D721Med (cell line): ENCODE measurements around the gene KLHL17.

Experiments
- DNase-seq: peaks from one replicate; pipeline ENCODE4 v3.0.0; 2011; ENCODE audit warnings: low spot score; ENCODE audit not compliant: insufficient read length
- FAIRE-seq: peaks from 2 replicates; lab custom pipeline; 2011; peaks lifted over from hg19 to GRCh38; lab: Jason Lieb, UNC
- TF ChIP-seq, protein P1 (sequence below): IDR thresholded peaks from 2 replicates; pipeline ENCODE4 v1.5.1; 2012; ENCODE audit warnings: mild to moderate bottlenecking, control low read depth; ENCODE audit not compliant: insufficient read depth; ENCODE audit errors: missing control alignments

KLHL17 gene

DNA sequence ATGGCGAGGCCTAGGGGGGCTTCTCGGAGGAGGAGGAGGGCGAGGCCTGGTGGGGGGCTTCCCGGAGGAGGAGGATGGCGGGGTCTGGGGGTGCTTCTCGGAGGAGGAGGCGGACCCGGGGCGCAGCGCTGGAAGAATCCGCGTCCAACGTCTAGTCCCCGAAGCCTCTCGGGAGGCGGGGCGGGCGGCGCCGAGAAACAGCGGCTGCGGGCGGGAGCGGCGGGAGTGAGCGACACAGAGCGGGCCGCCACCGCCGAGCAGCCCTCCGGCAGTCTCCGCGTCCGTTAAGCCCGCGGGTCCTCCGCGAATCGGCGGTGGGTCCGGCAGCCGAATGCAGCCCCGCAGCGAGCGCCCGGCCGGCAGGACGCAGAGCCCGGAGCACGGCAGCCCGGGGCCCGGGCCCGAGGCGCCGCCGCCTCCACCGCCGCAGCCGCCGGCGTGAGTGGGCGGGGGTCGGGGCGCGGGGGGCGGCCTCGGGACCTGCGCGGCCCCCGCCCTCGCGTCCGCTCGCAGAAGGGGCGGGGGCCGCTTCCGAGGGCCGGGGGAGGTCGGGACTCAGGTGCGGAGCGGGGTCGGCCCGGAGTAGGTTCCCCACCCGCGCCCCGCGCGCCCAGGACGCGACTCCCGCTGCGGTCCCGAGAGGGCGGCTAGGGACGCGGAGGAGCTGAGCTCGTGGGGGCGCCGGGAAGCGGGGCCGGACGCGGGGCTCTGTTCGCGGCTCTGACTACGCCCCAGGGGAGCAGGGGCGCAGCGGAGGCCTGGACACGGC is at the start of gene KLHL17:
KLHL17 (plus strand) TSS at position 222 of the 769 bp plus-strand sequence; CDS start at position 332, 110 bp downstream.
- FAIRE-seq (no peak), DNase-seq (peak; percentile 53)
- TF ChIP-seq, protein P1, sequence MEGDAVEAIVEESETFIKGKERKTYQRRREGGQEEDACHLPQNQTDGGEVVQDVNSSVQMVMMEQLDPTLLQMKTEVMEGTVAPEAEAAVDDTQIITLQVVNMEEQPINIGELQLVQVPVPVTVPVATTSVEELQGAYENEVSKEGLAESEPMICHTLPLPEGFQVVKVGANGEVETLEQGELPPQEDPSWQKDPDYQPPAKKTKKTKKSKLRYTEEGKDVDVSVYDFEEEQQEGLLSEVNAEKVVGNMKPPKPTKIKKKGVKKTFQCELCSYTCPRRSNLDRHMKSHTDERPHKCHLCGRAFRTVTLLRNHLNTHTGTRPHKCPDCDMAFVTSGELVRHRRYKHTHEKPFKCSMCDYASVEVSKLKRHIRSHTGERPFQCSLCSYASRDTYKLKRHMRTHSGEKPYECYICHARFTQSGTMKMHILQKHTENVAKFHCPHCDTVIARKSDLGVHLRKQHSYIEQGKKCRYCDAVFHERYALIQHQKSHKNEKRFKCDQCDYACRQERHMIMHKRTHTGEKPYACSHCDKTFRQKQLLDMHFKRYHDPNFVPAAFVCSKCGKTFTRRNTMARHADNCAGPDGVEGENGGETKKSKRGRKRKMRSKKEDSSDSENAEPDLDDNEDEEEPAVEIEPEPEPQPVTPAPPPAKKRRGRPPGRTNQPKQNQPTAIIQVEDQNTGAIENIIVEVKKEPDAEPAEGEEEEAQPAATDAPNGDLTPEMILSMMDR: no peak

DNA sequence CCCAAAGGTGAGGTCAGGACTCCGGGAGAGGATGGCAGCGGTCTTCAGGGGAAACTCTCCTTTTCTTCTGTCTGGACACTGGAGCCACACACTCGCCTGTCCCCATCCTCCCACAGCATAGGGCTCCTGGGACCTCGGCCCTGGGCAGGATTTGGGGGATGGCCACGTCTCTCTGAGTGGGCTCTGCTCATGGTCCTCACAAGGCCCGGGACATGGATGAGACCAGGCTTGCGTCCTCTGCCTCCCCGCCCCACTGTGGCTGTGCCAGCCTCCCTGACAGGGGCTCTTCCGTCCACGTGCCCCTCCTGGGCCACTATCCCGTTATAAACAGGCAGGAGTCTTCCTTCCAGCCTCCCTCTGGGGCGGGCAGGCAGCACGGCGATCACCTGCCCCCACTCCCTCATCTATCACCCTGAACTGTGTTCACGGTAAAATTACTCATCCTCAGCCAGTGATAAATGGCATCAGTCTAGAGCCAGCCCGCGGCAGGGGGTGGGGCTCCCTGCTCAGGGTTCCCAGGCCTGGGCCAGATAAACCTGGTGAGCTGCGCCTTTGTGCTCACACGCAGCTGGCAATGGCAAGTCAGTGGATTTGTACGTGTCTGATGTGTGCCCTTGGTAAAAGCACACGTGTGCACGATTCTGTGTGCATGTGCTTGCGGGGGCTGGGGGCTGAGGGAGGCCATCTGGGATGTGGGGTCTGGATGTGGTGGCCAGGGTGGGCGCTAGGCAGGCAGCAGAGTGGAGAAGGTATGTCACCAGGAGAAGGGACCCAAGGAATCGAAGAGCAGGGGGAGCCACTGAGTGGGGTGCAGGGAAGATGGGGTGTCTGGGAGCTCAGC is 49.3 kb upstream of the KLHL17 start:
- DNase-seq (peak; percentile 9), FAIRE-seq (no peak)
- TF ChIP-seq, protein P1: no peak

DNA sequence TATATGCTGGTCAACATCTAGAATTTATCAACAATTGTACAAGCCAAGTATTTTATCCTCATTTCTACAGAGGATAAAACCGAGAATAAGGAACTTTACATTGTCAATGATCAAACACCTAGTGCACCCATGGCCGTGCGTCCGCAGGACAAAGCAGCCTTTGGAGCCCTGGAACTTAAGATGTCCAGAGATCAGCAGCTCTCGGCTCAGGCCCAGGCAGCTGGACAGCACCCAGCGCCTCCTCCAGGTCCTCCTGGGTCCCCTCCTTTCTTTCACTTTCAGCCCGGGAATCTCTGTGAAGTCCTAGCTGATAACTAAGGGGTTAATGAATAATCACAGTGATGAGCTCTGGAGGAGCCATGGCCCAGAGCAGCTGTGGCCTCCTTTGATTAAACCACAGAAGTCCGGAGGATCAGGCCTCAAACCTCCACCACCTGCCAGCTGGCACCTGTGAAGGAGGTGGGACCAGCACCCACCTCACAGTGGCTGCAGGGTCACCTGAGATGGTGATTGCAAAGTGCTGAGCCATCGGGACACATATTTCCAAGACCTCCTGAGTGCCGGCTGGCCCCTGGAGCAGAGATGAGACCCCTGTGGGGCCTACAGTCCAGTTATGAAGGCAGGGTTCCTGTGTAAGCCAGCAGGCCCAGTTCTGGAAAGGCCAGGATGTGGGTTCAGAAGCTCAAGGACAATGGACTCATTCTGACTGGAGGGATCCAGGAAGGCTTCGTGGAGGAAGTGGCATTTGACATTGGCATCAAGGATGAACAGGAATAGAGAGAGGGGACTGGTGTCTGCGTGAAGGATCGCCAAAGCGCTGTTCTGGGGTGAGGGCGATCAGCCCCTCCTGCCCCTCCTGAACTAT is 48.3 kb upstream of the KLHL17 start:
- DNase-seq (peak; percentile 22), FAIRE-seq (no peak)
- TF ChIP-seq, protein P1: no peak

DNA sequence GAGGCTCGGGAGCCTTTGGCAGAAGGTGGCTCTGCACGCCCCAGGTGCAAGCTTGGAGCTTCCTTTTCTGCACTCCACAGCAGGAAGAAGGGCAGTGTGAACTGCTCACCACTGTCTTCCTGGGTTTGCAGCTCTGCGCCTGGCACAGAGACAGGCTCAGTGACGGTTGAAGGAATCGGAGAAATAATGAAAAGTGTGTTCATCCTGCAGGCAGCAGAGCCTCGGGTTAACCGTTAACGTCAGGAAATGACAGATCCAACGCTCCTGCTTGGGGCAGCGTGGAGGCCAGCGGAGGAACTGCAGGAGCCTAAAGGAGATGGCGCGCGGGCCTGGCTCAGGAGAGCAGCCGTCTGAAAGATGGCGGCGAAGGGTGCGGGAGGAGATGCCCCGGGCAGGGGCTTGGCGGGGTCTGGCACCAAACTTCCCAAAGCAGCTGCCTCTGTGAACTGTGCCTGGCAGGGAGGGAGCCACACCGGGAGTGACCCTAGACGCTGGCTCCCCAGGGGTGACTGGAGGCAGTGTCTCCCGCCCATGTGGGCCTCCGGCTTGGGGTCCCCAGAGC is 47.6 kb upstream of the KLHL17 start:
- FAIRE-seq (no peak), DNase-seq (no peak)

DNA sequence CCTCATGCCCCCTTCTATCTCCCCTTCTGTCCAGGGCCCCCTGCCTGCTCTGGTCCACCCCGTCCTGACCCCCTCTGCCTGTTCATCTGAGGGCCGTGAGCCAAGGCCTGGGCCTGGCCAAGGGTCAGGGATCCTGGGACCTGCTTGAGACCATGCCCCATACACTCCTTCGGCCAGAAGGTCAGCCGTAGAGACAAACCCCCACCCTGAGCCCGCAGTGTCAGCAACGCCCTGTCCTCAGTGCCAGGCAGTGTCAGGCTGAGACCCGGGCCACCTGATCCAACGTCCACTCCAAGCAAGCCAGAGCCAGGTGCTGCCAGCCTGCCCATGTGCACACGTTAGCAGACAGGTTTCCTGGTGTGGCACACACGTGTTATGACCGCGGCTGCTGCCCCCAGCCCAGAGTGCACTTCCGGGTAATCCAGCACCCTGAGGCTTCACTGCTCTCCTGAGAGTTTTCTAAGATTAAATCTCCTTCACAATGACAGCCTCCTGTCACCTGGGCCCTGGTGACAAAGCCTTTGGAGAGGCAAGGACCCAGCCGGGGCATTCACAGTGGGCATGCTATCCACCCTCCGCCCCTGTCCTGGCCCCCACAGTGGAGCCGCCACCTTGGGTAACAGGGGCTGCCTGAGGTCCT is 46.8 kb upstream of the KLHL17 start:
- DNase-seq (no peak), FAIRE-seq (no peak)
- TF ChIP-seq, protein P1: no peak

More for the DNA sequence above, 47.6 kb upstream of the KLHL17 start:
- TF ChIP-seq, protein P1: no peak

DNA sequence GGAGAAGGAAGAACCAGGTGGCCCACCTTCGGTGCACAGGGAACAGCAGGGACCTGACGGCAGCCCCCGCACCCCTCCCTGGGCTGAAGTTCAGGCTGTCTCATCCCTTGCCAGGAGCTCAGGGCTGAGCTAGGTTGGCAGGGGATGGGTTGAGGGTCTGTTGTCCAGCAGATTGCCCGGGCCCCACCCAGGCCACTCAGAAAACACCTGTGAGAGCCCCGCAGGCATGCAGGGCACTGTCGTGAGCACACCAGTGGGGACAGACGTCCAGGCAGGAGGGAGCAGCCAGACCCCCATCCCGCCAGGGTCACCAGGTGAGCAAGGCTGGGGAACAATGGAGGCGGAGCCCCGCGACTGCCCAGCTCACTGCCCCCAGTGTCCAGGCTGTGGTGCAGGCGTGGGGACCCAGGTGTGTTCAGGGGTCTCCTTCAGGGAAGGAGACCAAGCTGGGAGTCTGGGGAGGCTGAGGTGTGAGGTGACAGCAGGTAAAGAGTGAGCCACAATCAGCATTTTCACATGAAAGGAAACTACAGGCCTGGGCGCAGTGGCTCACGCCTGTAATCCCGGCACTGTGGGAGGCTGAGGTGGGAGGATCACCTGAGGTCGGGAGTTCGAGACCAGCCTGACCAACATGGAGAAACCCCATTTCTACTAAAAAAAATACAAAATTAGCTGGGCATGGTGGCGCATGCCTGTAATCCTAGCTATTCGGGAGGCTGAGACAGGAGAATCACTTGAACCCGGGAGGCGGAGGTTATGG is 46.1 kb upstream of the KLHL17 start:
- no peak for DNase-seq
- TF ChIP-seq, protein P1: no peak
- no peak for FAIRE-seq
